ENCODE results near the gene NR2F2.

Gene NR2F2

GRCh38 chr15:96303503-96304056, 26.9 kb upstream of the NR2F2 start:
- H3K36me3 ChIP-seq (ENCODE audit: control insufficient read depth, insufficient read depth, low read length, severe bottlenecking) = no peaks in the 10 kb centered on the region
- no peaks in the 10 kb centered on the region for H3K27me3 ChIP-seq (replicated peaks; ENCODE audit: control insufficient read depth, insufficient read depth, low read length)
- H3K9me3 ChIP-seq (ENCODE audit: control insufficient read depth, low read length) = peaks cover 3% of the 10 kb centered on the region

GRCh38 chr15:96304839-96305238, 25.7 kb upstream of the NR2F2 start:
- no peak for DNase-seq (ENCODE audit: low read depth)
- no peaks in the 10 kb centered on the region for H3K4me1 ChIP-seq (ENCODE audit: control insufficient read depth, insufficient read depth, low read length)
- H3K36me3 ChIP-seq (ENCODE audit: control insufficient read depth, insufficient read depth, low read length, severe bottlenecking) = no peaks in the 10 kb centered on the region
- H3K27me3 ChIP-seq (replicated peaks; ENCODE audit: control insufficient read depth, insufficient read depth, low read length) = no peaks in the 10 kb centered on the region
- no peaks in the 10 kb centered on the region for H3K9me3 ChIP-seq (ENCODE audit: control insufficient read depth, low read length)
- H3K4me3 ChIP-seq (ENCODE audit: low read length) = no peak overlapping the region
- H3K9ac ChIP-seq (ENCODE audit: low read length) = no peak overlapping the region

More at GRCh38 chr15:96303503-96304056, 26.9 kb upstream of the NR2F2 start:
- Histone ChIP-seq H3K9ac (ENCODE audit: low read length) (no peak overlapping the region), H3K4me1 (ENCODE audit: control insufficient read depth, insufficient read depth, low read length) (no peaks in the 10 kb centered on the region), H3K4me3 (ENCODE audit: low read length) (no peak overlapping the region)
- DNase-seq (ENCODE audit: low read depth) = no peak

DNA sequence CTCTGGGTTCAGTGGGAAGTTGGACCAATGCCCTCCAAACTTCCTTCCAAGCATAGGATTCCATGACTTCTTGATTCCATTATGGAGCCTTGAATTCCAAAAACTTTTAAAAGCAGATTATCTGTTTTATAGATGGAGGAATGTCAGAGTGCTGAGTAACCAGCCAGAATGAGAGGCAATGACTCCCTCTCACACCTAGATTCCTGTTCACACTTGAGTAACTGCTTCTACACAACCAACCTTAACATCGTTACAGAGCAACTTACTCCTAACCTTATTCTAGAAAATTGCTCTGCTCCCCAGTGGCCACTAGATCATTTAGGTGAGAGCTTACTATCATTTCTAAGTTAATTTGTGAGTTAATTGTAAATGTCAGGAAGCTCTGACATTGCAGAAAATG, 24.2 kb upstream of the NR2F2 start:
- DNase-seq (ENCODE audit: low read depth) = no peak
- no peaks in the 10 kb centered on the region for H3K27me3 ChIP-seq (replicated peaks; ENCODE audit: control insufficient read depth, insufficient read depth, low read length)
- H3K9ac ChIP-seq (ENCODE audit: low read length) = no peak overlapping the region
- H3K4me3 ChIP-seq (ENCODE audit: low read length) = no peak overlapping the region
- no peaks in the 10 kb centered on the region for H3K9me3 ChIP-seq (ENCODE audit: control insufficient read depth, low read length)
- no peaks in the 10 kb centered on the region for H3K36me3 ChIP-seq (ENCODE audit: control insufficient read depth, insufficient read depth, low read length, severe bottlenecking)
- peaks cover 9% of the 10 kb centered on the region for H3K4me1 ChIP-seq (ENCODE audit: control insufficient read depth, insufficient read depth, low read length)

DNA sequence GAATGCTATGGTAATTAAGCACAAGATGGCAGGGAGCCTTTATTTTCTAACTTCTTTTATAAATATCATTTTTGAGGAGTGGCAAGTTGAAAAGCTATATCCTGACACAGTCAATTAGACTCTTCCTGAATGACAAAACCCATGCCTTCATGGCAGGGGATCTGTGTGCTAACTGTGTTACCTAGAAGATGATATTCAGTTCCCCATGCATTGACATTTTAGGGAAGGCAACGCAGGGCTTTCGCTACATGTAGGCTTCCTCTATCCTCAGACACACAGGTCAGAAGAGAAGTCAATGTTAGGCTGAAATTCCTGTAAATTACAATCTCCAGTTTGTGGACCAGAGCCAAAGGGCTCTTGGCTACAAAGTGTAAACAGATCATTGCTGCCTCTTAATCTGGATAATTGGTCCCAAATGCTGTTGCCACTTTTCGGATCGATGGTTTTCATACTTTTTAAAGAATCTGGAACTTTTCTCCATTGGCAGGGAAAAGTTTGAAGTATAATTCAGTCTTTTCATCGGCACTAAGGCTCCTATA, 22.6 kb upstream of the NR2F2 start:
- Histone ChIP-seq H3K9ac (ENCODE audit: low read length) (no peak overlapping the region), H3K36me3 (ENCODE audit: control insufficient read depth, insufficient read depth, low read length, severe bottlenecking) (no peaks in the 10 kb centered on the region), H3K27me3 (replicated peaks; ENCODE audit: control insufficient read depth, insufficient read depth, low read length) (no peaks in the 10 kb centered on the region), H3K4me1 (ENCODE audit: control insufficient read depth, insufficient read depth, low read length) (peaks cover 25% of the 10 kb centered on the region), H3K9me3 (ENCODE audit: control insufficient read depth, low read length) (no peaks in the 10 kb centered on the region), H3K4me3 (ENCODE audit: low read length) (no peak overlapping the region)
- DNase-seq (ENCODE audit: low read depth) = peak; percentile 69

DNA sequence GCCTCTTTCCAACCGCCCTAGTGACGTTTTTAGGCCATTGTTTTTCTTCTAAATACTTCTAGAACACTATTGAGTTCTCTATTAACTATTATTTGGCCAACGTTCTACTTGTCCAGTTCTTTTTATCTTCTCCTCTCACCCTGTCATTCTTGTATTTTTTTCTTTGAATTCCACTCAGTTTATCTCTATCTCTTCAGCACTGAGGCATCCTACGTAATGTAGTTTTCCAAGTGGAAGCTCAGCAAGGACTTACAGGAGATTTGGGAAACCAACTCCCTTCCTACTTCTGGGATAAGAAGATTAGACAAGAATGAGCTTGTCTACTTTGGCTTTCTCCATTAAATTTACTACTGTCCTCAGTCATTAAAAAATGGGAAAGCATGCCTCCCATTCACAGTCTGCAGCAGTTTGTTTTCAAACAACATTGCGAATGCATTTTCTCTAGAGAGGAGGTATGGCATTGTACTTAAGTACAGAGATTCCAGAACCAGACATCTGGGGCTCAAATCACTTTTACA, 21.3 kb upstream of the NR2F2 start:
- no peak overlapping the region for H3K4me3 ChIP-seq (ENCODE audit: low read length)
- no peaks in the 10 kb centered on the region for H3K36me3 ChIP-seq (ENCODE audit: control insufficient read depth, insufficient read depth, low read length, severe bottlenecking)
- no peaks in the 10 kb centered on the region for H3K27me3 ChIP-seq (replicated peaks; ENCODE audit: control insufficient read depth, insufficient read depth, low read length)
- no peak overlapping the region for H3K9ac ChIP-seq (ENCODE audit: low read length)
- DNase-seq (ENCODE audit: low read depth) = no peak
- no peaks in the 10 kb centered on the region for H3K9me3 ChIP-seq (ENCODE audit: control insufficient read depth, low read length)
- peaks cover 27% of the 10 kb centered on the region for H3K4me1 ChIP-seq (ENCODE audit: control insufficient read depth, insufficient read depth, low read length)

GRCh38 chr15:96311256-96311955, 19.1 kb upstream of the NR2F2 start:
- Histone ChIP-seq H3K9me3 (ENCODE audit: control insufficient read depth, low read length) (no peaks in the 10 kb centered on the region), H3K4me1 (ENCODE audit: control insufficient read depth, insufficient read depth, low read length) (peaks cover 27% of the 10 kb centered on the region), H3K36me3 (ENCODE audit: control insufficient read depth, insufficient read depth, low read length, severe bottlenecking) (no peaks in the 10 kb centered on the region), H3K4me3 (ENCODE audit: low read length) (peak overlapping the region; percentile 48), H3K9ac (ENCODE audit: low read length) (peak overlapping the region; percentile 37), H3K27me3 (replicated peaks; ENCODE audit: control insufficient read depth, insufficient read depth, low read length) (no peaks in the 10 kb centered on the region)
- no peak for DNase-seq (ENCODE audit: low read depth)

GRCh38 chr15:96311956-96312294, 18.6 kb upstream of the NR2F2 start:
- Histone ChIP-seq H3K4me1 (ENCODE audit: control insufficient read depth, insufficient read depth, low read length) (peaks cover 27% of the 10 kb centered on the region), H3K9ac (ENCODE audit: low read length) (no peak overlapping the region), H3K9me3 (ENCODE audit: control insufficient read depth, low read length) (no peaks in the 10 kb centered on the region), H3K4me3 (ENCODE audit: low read length) (peak overlapping the region; percentile 48), H3K27me3 (replicated peaks; ENCODE audit: control insufficient read depth, insufficient read depth, low read length) (no peaks in the 10 kb centered on the region), H3K36me3 (ENCODE audit: control insufficient read depth, insufficient read depth, low read length, severe bottlenecking) (no peaks in the 10 kb centered on the region)
- DNase-seq (ENCODE audit: low read depth) = no peak

DNA sequence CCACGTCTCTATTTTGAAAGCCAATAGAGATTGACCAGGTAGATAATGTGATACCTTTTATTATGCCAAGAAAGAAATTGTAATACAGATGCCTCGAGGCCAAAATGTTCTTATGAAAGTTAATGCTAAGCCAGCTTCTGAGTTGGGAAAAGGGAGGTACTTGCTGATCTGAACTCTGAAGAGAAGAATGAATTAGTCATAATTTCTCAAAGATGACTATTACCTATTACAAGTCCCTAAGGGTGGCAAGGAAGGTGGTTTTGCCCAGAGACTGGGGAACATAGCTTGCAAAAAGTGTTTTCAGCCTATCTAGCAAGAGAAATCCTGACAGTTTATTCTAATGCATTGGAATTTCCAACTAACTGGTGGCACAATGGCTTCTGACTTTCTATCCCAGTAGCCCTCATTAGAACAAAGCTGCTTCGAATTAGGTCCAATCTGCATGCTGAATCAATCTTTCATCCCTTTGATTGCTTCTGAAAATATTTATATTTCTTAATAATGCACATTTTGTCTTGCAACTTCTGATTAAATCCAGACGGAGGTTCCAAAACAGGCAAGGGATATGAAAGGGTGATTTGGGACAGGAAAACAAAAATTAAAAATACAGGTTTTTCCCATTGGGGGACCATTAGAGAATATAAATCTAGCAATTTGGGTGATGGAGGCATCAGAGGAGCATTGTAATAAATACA, 17.7 kb upstream of the NR2F2 start:
- no peaks in the 10 kb centered on the region for H3K27me3 ChIP-seq (replicated peaks; ENCODE audit: control insufficient read depth, insufficient read depth, low read length)
- H3K36me3 ChIP-seq (ENCODE audit: control insufficient read depth, insufficient read depth, low read length, severe bottlenecking) = no peaks in the 10 kb centered on the region
- H3K9me3 ChIP-seq (ENCODE audit: control insufficient read depth, low read length) = no peaks in the 10 kb centered on the region
- no peak overlapping the region for H3K9ac ChIP-seq (ENCODE audit: low read length)
- no peak overlapping the region for H3K4me3 ChIP-seq (ENCODE audit: low read length)
- peaks cover 27% of the 10 kb centered on the region for H3K4me1 ChIP-seq (ENCODE audit: control insufficient read depth, insufficient read depth, low read length)
- DNase-seq (ENCODE audit: low read depth) = peak; percentile 41

DNA sequence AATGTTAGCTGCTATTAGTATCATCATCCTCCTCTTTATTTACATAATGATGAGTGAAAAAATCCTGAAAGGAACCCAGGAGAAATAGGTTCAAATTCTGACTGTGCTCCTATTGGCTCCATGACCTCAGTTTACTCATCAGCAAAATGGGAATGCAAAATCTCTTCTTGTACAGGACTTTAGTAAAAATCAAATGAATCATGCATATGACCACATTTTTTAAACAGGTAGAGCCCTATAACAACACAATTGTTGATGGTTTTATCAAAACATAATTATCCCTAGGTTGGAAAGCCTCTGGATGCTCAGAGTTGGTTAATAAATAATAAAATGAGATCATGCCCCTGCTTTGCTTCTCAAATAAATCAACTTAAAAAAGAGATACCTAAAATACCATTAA, 16.0 kb upstream of the NR2F2 start:
- H3K9me3 ChIP-seq (ENCODE audit: control insufficient read depth, low read length) = no peaks in the 10 kb centered on the region
- H3K4me1 ChIP-seq (ENCODE audit: control insufficient read depth, insufficient read depth, low read length) = peaks cover 27% of the 10 kb centered on the region
- DNase-seq (ENCODE audit: low read depth) = no peak
- no peak overlapping the region for H3K9ac ChIP-seq (ENCODE audit: low read length)
- H3K27me3 ChIP-seq (replicated peaks; ENCODE audit: control insufficient read depth, insufficient read depth, low read length) = no peaks in the 10 kb centered on the region
- no peak overlapping the region for H3K4me3 ChIP-seq (ENCODE audit: low read length)
- H3K36me3 ChIP-seq (ENCODE audit: control insufficient read depth, insufficient read depth, low read length, severe bottlenecking) = no peaks in the 10 kb centered on the region

DNA sequence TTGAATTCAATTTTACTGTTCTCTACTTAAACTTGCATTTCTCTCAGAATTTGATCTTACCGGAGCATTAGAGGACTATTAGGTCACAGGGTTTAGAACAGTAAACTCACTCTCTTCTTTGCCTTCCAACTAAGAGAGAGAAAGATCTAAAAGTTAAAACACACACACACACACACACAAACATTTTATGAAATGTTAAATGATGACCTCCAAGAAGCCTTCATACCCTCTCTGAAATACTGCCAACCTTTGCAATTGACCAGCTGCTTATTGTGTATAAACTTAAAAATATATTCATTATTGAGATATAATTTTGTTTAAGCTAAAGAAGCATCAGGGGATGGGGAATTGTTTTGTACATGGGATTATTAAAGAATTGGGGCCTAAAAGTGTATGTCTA, 15.5 kb upstream of the NR2F2 start:
- H3K27me3 ChIP-seq (replicated peaks; ENCODE audit: control insufficient read depth, insufficient read depth, low read length) = no peaks in the 10 kb centered on the region
- H3K4me3 ChIP-seq (ENCODE audit: low read length) = no peak overlapping the region

DNA sequence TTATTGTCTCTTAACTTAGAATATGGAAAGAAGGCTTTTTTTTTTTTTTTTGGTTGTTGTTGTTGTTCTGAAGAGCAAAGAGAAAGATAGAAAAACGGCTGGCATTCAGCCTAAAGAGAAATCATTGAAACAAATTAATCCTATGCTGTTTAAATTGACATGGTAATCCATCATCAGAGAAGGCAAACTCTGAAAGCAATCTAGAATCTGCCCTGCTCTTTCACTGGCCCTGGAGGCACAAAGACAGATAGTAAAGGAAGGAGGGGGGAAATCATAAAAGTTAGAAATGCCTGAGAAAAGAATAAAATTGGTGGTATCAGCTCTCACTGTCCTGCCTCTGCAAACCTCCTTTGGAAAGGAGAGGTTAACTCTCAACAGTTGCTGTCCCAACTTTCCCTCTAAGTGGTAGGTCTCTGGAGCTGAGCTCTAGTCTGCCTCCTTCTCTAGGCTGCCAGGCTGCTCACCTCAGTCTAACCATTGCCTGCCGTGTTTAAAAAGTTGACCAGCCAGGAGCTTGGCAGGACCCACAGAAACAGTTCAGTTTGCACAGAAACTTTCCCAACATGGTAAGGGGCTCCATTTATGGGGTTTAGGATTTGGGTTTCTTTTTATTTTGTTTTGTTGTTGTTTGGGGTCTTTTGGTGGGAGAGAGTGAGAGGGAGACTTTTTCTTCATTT, 13.4 kb upstream of the NR2F2 start:
- Histone ChIP-seq H3K9ac (ENCODE audit: low read length) (no peak overlapping the region), H3K36me3 (ENCODE audit: control insufficient read depth, insufficient read depth, low read length, severe bottlenecking) (no peaks in the 10 kb centered on the region), H3K9me3 (ENCODE audit: control insufficient read depth, low read length) (no peaks in the 10 kb centered on the region), H3K4me1 (ENCODE audit: control insufficient read depth, insufficient read depth, low read length) (peaks cover 11% of the 10 kb centered on the region), H3K27me3 (replicated peaks; ENCODE audit: control insufficient read depth, insufficient read depth, low read length) (no peaks in the 10 kb centered on the region), H3K4me3 (ENCODE audit: low read length) (no peak overlapping the region)
- DNase-seq (ENCODE audit: low read depth) = no peak

More for the DNA sequence above, 15.5 kb upstream of the NR2F2 start:
- DNase-seq (ENCODE audit: low read depth) = no peak
- no peak overlapping the region for H3K9ac ChIP-seq (ENCODE audit: low read length)
- H3K4me1 ChIP-seq (ENCODE audit: control insufficient read depth, insufficient read depth, low read length) = peaks cover 27% of the 10 kb centered on the region
- H3K36me3 ChIP-seq (ENCODE audit: control insufficient read depth, insufficient read depth, low read length, severe bottlenecking) = no peaks in the 10 kb centered on the region
- no peaks in the 10 kb centered on the region for H3K9me3 ChIP-seq (ENCODE audit: control insufficient read depth, low read length)

Measured in adipocyte (in vitro differentiated cells).